ENCODE results near the gene DDX17. TPM values are rescaled to one million over a fixed set of nuclear protein-coding genes. Genes with fewer than 3 reads are reported as not detected.

Gene DDX17
- total RNA-seq, 1 experiment from 2014 or later = 322 TPM

DNA sequence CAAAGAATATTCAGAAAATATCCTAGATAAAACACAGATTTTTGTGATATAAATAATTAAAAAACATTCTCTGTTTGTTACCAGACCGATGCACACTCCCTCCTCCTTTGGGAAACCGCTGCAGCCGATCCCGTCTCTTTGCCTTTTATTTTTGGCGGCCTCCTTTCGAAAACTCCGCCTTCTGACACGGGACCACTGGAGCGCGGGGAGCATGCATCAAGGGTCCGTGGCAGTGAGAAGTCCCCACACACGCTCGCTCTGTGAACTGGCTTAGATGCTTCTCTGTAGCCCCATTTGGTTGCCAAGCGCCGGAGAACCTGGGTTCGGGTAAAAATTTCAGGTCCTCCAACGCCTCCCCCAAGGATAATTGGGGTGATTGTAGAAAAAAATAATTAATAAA, 17.0 kb downstream of the DDX17 start:
- no TSS peak for BruUV-seq (replicated peaks)
- Mint-ChIP-seq H3K27ac (ENCODE audit: low read depth, unreplicated experiment) (no peak overlapping the region), H3K9me3 (ENCODE audit: unreplicated experiment) (no peaks in the 10 kb centered on the region), H3K4me1 (ENCODE audit: insufficient read depth, unreplicated experiment) (peaks cover 5% of the 10 kb centered on the region), H3K4me3 (ENCODE audit: unreplicated experiment) (no peak overlapping the region), H3K27me3 (ENCODE audit: insufficient read depth, unreplicated experiment) (no peaks in the 10 kb centered on the region), H3K36me3 (ENCODE audit: insufficient read depth, unreplicated experiment) (peaks cover 100% of the 10 kb centered on the region)
- TF ChIP-seq, protein P1, sequence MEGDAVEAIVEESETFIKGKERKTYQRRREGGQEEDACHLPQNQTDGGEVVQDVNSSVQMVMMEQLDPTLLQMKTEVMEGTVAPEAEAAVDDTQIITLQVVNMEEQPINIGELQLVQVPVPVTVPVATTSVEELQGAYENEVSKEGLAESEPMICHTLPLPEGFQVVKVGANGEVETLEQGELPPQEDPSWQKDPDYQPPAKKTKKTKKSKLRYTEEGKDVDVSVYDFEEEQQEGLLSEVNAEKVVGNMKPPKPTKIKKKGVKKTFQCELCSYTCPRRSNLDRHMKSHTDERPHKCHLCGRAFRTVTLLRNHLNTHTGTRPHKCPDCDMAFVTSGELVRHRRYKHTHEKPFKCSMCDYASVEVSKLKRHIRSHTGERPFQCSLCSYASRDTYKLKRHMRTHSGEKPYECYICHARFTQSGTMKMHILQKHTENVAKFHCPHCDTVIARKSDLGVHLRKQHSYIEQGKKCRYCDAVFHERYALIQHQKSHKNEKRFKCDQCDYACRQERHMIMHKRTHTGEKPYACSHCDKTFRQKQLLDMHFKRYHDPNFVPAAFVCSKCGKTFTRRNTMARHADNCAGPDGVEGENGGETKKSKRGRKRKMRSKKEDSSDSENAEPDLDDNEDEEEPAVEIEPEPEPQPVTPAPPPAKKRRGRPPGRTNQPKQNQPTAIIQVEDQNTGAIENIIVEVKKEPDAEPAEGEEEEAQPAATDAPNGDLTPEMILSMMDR (IDR thresholded peaks at IDR 0.05; ENCODE audit: unreplicated experiment) = no peak
- intact Hi-C loops (cut with micrococcal nuclease) = no loop called here
- ChIA-PET POLR2A (interaction anchor here (0.7 to 4.4 kb wide), 7 partner anchors 8 to 34 kb away, joined by 3 to 21 read pairs (median 3); no protein-coding TSS in a partner anchor), CTCF (interaction anchor here (1.0 kb wide), 1 partner anchor 84 kb away, joined by 4 read pairs; no protein-coding TSS in a partner anchor)
- no peak for DNase-seq (ENCODE audit: unreplicated experiment)

DNA sequence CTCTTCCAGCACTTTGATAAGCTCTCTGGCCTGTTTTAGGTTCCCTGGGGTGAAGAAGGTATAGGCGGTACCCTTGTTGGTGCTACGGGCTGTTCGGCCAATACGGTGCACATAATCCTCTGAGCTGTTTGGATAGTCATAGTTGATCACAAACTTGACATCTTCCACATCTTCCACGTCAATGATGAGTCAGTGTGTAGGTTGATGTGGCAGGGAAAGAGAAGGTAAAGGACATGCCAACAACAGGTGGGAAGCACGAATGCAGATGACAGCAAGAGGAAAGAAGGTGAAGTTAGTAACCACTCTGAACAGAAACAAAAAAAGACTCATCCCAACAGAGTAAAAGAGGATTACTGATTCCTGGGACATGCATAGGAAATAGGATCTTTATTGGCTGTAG, 18.2 kb downstream of the DDX17 start:
- Mint-ChIP-seq H3K9me3 (ENCODE audit: unreplicated experiment) (no peaks in the 10 kb centered on the region), H3K36me3 (ENCODE audit: insufficient read depth, unreplicated experiment) (peaks cover 100% of the 10 kb centered on the region)

DNA sequence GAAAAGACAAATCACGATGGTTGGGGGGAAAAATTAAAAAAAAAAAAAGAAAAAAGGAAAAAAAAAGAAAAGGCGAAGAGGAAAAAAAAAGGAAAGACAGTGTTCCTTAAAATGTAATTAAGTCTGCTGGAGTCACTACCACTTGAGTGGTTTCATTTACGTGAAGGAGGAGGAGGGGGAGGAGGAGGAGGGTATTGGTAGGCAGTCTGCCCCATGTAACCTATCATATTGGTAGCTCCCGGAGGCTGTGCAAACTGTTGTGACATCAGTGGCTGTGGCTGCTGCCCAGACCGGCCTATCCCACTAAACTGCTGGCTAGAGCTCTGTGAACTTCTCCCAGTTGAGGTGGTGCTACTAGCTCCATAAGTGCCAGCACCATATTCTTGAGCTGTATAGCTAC, 20.3 kb downstream of the DDX17 start:
- intact Hi-C loops (cut with micrococcal nuclease) = no loop called here
- peaks cover 5% of the 10 kb centered on the region for H3K4me1 Mint-ChIP-seq (ENCODE audit: insufficient read depth, unreplicated experiment)
- no peaks in the 10 kb centered on the region for H3K9me3 Mint-ChIP-seq (ENCODE audit: unreplicated experiment)
- H3K27me3 Mint-ChIP-seq (ENCODE audit: insufficient read depth, unreplicated experiment) = no peaks in the 10 kb centered on the region
- POLR2A ChIA-PET = interaction anchor here (1.2 kb wide), 1 partner anchor 10 kb away, joined by 5 read pairs; no protein-coding TSS in a partner anchor
- TF ChIP-seq, protein P1 (IDR thresholded peaks at IDR 0.05; ENCODE audit: unreplicated experiment) = no peak
- BruUV-seq (replicated peaks) = no TSS peak
- DNase-seq (ENCODE audit: unreplicated experiment) = no peak
- no peak overlapping the region for H3K4me3 Mint-ChIP-seq (ENCODE audit: unreplicated experiment)
- CTCF ChIA-PET = interaction anchor here (0.6 to 1.0 kb wide), 2 partner anchors 15 to 196 kb away, joined by 3 read pairs; partner anchors contain the start of gene TOMM22
- no peak overlapping the region for H3K27ac Mint-ChIP-seq (ENCODE audit: low read depth, unreplicated experiment)
- H3K36me3 Mint-ChIP-seq (ENCODE audit: insufficient read depth, unreplicated experiment) = peaks cover 98% of the 10 kb centered on the region

More for the DNA sequence above, 18.2 kb downstream of the DDX17 start:
- ChIA-PET CTCF (interaction anchor here (0.6 to 0.8 kb wide), 3 partner anchors 15 to 433 kb away, joined by 3 to 4 read pairs (median 4); no protein-coding TSS in a partner anchor), POLR2A (interaction anchor here (0.9 to 4.4 kb wide), 6 partner anchors 7 to 75 kb away, joined by 3 to 21 read pairs (median 4); no protein-coding TSS in a partner anchor)
- TF ChIP-seq, protein P1 (IDR thresholded peaks at IDR 0.05; ENCODE audit: unreplicated experiment) = no peak
- H3K27ac Mint-ChIP-seq (ENCODE audit: low read depth, unreplicated experiment) = no peak overlapping the region
- H3K4me3 Mint-ChIP-seq (ENCODE audit: unreplicated experiment) = no peak overlapping the region
- H3K4me1 Mint-ChIP-seq (ENCODE audit: insufficient read depth, unreplicated experiment) = peaks cover 5% of the 10 kb centered on the region
- intact Hi-C loops (cut with micrococcal nuclease) = no loop called here
- no peak for DNase-seq (ENCODE audit: unreplicated experiment)
- no peaks in the 10 kb centered on the region for H3K27me3 Mint-ChIP-seq (ENCODE audit: insufficient read depth, unreplicated experiment)
- no TSS peak for BruUV-seq (replicated peaks)

DNA sequence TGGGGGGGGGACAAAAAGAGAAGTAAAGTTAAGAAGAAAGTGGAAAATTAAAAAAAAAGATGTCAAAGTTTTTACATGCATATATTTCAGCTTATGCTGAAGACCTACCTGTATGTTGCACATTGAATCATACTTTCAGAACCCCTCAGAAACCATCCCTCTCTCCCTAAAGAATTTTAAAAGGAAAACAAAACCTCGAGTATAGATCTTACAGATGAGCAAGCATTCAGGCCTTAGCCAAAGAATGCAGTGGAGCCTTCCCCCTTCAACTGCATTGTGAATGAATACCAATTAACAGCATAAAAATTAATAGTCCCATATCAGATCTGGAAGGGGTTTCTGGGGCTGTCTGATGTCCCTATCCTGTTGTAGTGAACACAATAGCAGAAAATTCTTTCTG, 21.9 kb downstream of the DDX17 start:
- no peak for DNase-seq (ENCODE audit: unreplicated experiment)
- H3K27ac Mint-ChIP-seq (ENCODE audit: low read depth, unreplicated experiment) = no peak overlapping the region
- POLR2A ChIA-PET = interaction anchor here (0.9 to 2.0 kb wide), 3 partner anchors 10 to 14 kb away, joined by 3 to 5 read pairs (median 4); no protein-coding TSS in a partner anchor
- CTCF ChIA-PET = interaction anchor here (1.0 kb wide), 1 partner anchor 11 kb away, joined by 4 read pairs; no protein-coding TSS in a partner anchor
- H3K9me3 Mint-ChIP-seq (ENCODE audit: unreplicated experiment) = no peaks in the 10 kb centered on the region
- no peaks in the 10 kb centered on the region for H3K27me3 Mint-ChIP-seq (ENCODE audit: insufficient read depth, unreplicated experiment)
- TF ChIP-seq, protein P1 (IDR thresholded peaks at IDR 0.05; ENCODE audit: unreplicated experiment) = no peak
- no peaks in the 10 kb centered on the region for H3K4me1 Mint-ChIP-seq (ENCODE audit: insufficient read depth, unreplicated experiment)
- intact Hi-C loops (cut with micrococcal nuclease) = no loop called here
- peaks cover 95% of the 10 kb centered on the region for H3K36me3 Mint-ChIP-seq (ENCODE audit: insufficient read depth, unreplicated experiment)
- no peak overlapping the region for H3K4me3 Mint-ChIP-seq (ENCODE audit: unreplicated experiment)
- TSS peak; percentile 9 for BruUV-seq (replicated peaks)
